ENCODE measurements around the gene MSL2. TPM values are rescaled to one million over a fixed set of nuclear protein-coding genes. Genes with fewer than 3 reads are reported as not detected.
"Not testable (repeated sequence)": the region's sequence is repeated elsewhere in the genome, so short reads cannot be mapped to it uniquely, and the experiment has no call there.

Gene MSL2
- total RNA-seq, 1 donor from 2014 or later, result 16.5 TPM

DNA sequence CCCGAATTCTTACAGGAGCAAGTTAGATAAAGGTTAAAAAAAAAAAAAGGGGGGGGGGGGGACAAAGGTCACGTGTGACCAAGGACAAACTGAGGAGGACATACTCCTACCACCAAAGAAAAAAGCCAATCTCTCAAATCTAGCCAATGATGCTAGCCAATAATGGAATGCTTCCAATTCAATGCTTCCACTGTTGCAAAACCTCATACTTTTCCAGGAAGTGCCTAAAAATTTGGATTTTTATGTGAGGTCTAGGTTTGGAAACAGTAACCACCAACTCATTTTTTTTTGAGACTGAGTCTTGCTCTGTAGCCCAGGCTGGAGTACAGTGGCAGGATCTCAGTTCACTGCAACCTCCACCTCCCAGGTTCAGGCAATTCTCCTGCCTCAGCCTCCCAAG lies 11.4 kb downstream of the MSL2 start:
- no peak overlapping the region for H3K4me3 ChIP-seq
- no peaks in the 10 kb centered on the region for H3K9me3 ChIP-seq
- peaks cover 0 to 42% of the 10 kb centered on the region in 2 donors for H3K4me1 ChIP-seq
- no peaks in the 10 kb centered on the region for H3K27me3 ChIP-seq
- no peak for DNase-seq (ENCODE audit: low spot score in 2 of 2)
- H3K36me3 ChIP-seq, result no peaks in the 10 kb centered on the region
- intact Hi-C loops (cut with DNase I), result no loop called here
- TF ChIP-seq, protein P1, sequence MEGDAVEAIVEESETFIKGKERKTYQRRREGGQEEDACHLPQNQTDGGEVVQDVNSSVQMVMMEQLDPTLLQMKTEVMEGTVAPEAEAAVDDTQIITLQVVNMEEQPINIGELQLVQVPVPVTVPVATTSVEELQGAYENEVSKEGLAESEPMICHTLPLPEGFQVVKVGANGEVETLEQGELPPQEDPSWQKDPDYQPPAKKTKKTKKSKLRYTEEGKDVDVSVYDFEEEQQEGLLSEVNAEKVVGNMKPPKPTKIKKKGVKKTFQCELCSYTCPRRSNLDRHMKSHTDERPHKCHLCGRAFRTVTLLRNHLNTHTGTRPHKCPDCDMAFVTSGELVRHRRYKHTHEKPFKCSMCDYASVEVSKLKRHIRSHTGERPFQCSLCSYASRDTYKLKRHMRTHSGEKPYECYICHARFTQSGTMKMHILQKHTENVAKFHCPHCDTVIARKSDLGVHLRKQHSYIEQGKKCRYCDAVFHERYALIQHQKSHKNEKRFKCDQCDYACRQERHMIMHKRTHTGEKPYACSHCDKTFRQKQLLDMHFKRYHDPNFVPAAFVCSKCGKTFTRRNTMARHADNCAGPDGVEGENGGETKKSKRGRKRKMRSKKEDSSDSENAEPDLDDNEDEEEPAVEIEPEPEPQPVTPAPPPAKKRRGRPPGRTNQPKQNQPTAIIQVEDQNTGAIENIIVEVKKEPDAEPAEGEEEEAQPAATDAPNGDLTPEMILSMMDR (IDR thresholded peaks at IDR 0.05), result no peak
- H3K27ac ChIP-seq, result no peak overlapping the region

- no peak for DNase-seq (ENCODE audit: low spot score in 2 of 2)
- Histone ChIP-seq H3K27ac (no peak overlapping the region), H3K27me3 (no peaks in the 10 kb centered on the region), H3K4me1 (peaks cover 3 to 27% of the 10 kb centered on the region in 2 donors), H3K9me3 (no peaks in the 10 kb centered on the region), H3K4me3 (no peak overlapping the region), H3K36me3 (no peaks in the 10 kb centered on the region)
- TF ChIP-seq, protein P1 (IDR thresholded peaks at IDR 0.05), result no peak
- intact Hi-C loops (cut with DNase I), result no loop called here
These were observed 14.4 kb downstream of the MSL2 start for GRCh38 chr3:136181741-136182140.

GRCh38 chr3:136177876-136178275 lies 18.3 kb downstream of the MSL2 start:
- TF ChIP-seq, protein P1 (IDR thresholded peaks at IDR 0.05), result no peak
- no peaks in the 10 kb centered on the region for H3K9me3 ChIP-seq
- H3K4me3 ChIP-seq, result no peak overlapping the region
- intact Hi-C loops (cut with DNase I), result no loop called here
- no peaks in the 10 kb centered on the region for H3K36me3 ChIP-seq
- no peak overlapping the region for H3K27ac ChIP-seq
- no peak for DNase-seq (ENCODE audit: low spot score in 2 of 2)
- peaks cover 3 to 18% of the 10 kb centered on the region in 2 donors for H3K4me1 ChIP-seq
- H3K27me3 ChIP-seq, result no peaks in the 10 kb centered on the region

GRCh38 chr3:136173939-136174490 lies 22.1 kb downstream of the MSL2 start:
- intact Hi-C loops (cut with DNase I), result no loop called here
- Histone ChIP-seq H3K4me1 (peaks cover under 1 to 5% of the 10 kb centered on the region in 2 donors), H3K36me3 (no peaks in the 10 kb centered on the region), H3K9me3 (no peaks in the 10 kb centered on the region), H3K4me3 (no peak overlapping the region), H3K27ac (no peak overlapping the region), H3K27me3 (no peaks in the 10 kb centered on the region)
- TF ChIP-seq, protein P1 (IDR thresholded peaks at IDR 0.05), result no peak
- no peak for DNase-seq (ENCODE audit: low spot score in 2 of 2)

- H3K27ac ChIP-seq, result peak overlapping the region in 1 of 2 donors; percentile 14
- TF ChIP-seq, protein P1 (IDR thresholded peaks at IDR 0.05), result no peak
- no peak for DNase-seq (ENCODE audit: low spot score in 2 of 2)
- no peaks in the 10 kb centered on the region for H3K36me3 ChIP-seq
- H3K4me3 ChIP-seq, result no peak overlapping the region
- no peaks in the 10 kb centered on the region for H3K4me1 ChIP-seq
- H3K9me3 ChIP-seq, result no peaks in the 10 kb centered on the region
- intact Hi-C loops (cut with DNase I), result no loop called here
- H3K27me3 ChIP-seq, result no peaks in the 10 kb centered on the region
These were observed 25.0 kb downstream of the MSL2 start for GRCh38 chr3:136171097-136171542.

DNA sequence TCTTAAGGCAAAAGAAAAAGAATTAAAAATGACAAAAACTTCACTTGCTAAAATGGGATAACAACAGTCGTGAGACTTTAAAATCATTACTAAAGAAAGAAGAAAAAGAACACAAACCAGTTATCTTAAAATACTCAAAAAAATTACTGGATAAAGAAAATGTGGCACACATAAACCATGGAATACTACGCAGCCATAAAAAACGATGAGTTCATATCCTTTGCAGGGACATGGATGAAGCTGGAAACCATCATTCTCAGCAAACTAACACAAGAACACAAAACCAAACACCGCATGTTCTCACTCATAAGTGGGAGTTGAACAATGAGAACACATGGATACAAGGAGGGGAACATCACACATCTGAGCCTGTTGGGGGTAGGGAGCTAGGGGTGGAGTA lies 27.9 kb downstream of the MSL2 start:
- H3K27ac ChIP-seq; H3K4me3 ChIP-seq; H3K4me1 ChIP-seq; intact Hi-C loops (cut with DNase I); H3K36me3 ChIP-seq; H3K9me3 ChIP-seq; H3K27me3 ChIP-seq; DNase-seq (ENCODE audit: low spot score in 2 of 2): not testable (repeated sequence)

All from ascending aorta (tissue), 2 donors.